Activated CD4-positive, alpha-beta T cell treated with anti-CD3 and anti-CD28 coated beads for 36 hours (primary cell): ENCODE results near the gene MS4A4A. TPM values are rescaled to one million over a fixed set of nuclear protein-coding genes. Genes with fewer than 3 reads are reported as not detected.

Experiments
- ATAC-seq: fragments of 200-7000 bp; cut with Tn5 transposase; one replicate; pipeline ENCODE4 v1.10.0; 2021; ENCODE audit warnings: mild to moderate bottlenecking, moderate library complexity
- CTCF ChIA-PET: fragments of 350-600 bp; sonication (Branson Sonifier 250); formaldehyde crosslinking; loops from one replicate; lab custom pipeline; 2021; ENCODE audit warnings: antibody characterized with exemption; lab: Charles Lee
- POLR2A ChIA-PET: fragments of 350-600 bp; sonication (Branson Sonifier 250); formaldehyde crosslinking; loops from one replicate; lab custom pipeline; 2021; ENCODE audit warnings: antibody characterized with exemption, inconsistent platforms; lab: Charles Lee
- DNase-seq: peaks from one replicate; pipeline ENCODE4 v3.0.0-alpha.2; 2020
- H3K27ac Mint-ChIP-seq: one replicate; pipeline ENCODE4 v1.8.0; 2021; ENCODE audit warnings: mixed read lengths
- H3K27me3 Mint-ChIP-seq: one replicate; pipeline ENCODE4 v1.8.0; 2021; ENCODE audit warnings: mixed read lengths
- H3K36me3 Mint-ChIP-seq: one replicate; pipeline ENCODE4 v1.8.0; 2021; ENCODE audit warnings: low read depth, mixed read lengths
- H3K4me1 Mint-ChIP-seq: one replicate; pipeline ENCODE4 v1.8.0; 2021; ENCODE audit warnings: mixed read lengths
- H3K4me3 Mint-ChIP-seq: one replicate; pipeline ENCODE4 v1.8.0; 2021; ENCODE audit warnings: mild to moderate bottlenecking, moderate library complexity, mixed read lengths
- H3K9me3 Mint-ChIP-seq: one replicate; pipeline ENCODE4 v1.8.0; 2021; ENCODE audit warnings: low read depth, mixed read lengths
- intact Hi-C, 2 experiments: fragments of 100-400 bp; cut with DNase I in 1 of 2; cut with micrococcal nuclease in 1 of 2; formaldehyde crosslinking; loops; one replicate each; pipeline versions ENCODE4 v1.14.2 to v1.15.1; 2022 to 2024; cut with DNase I, micrococcal nuclease
- total RNA-seq, 2 experiments: library from RNA; stranded (reverse); gene quantifications; one replicate each; pipeline ENCODE4 v1.2.3, GENCODE V29; 2021

Gene MS4A4A
- total RNA-seq, 2 experiments from 2014 or later: not detected

DNA sequence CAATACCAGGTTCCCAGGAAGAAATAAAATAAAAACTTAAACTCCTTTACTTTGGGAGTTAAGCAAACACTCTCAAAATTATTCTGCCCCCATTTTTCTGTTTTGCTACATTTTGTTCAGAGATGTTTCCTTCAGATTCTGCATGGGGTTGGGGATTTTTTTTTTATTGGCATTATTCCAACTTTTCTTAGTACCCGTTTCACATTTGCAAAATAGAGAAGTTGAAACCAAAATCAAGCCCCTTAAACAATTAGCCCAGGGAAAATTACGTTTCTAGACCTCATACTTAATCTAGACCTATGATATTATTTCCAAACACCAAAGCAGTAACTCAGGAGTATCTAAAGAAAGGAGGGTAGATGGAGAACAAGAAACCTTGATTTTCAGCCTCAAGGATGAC is 77.3 kb downstream of the MS4A4A start:
- H3K4me1 Mint-ChIP-seq: no peaks in the 10 kb centered on the region
- H3K27me3 Mint-ChIP-seq: peaks cover 7% of the 10 kb centered on the region
- H3K36me3 Mint-ChIP-seq: no peaks in the 10 kb centered on the region
- no peaks in the 10 kb centered on the region for H3K9me3 Mint-ChIP-seq
- H3K27ac Mint-ChIP-seq: no peak overlapping the region
- POLR2A ChIA-PET: no interaction called here
- no peak overlapping the region for H3K4me3 Mint-ChIP-seq
- no peak for DNase-seq
- intact Hi-C loops: no loop called here
- ATAC-seq: no peak
- CTCF ChIA-PET: no interaction called here

Other genes with a start within 250 kb of the MS4A4A start
- not detected for gene OOSP2, start 240.3 kb upstream of the MS4A4A start, total RNA-seq
- gene MS4A3, start 224.0 kb upstream of the MS4A4A start, total RNA-seq: not detected
- gene MS4A2, start 192.0 kb upstream of the MS4A4A start, total RNA-seq: not detected
- not detected for gene MS4A6A, start 97.6 kb upstream of the MS4A4A start, total RNA-seq
- gene MS4A4E, start 37.5 kb upstream of the MS4A4A start, total RNA-seq: not detected
- gene MS4A6E, start 46.6 kb downstream of the MS4A4A start, total RNA-seq: not detected
- not detected for gene MS4A7, start 97.9 kb downstream of the MS4A4A start, total RNA-seq
- gene MS4A14, start 115.8 kb downstream of the MS4A4A start, total RNA-seq: not detected
- not detected for gene MS4A5, start 148.9 kb downstream of the MS4A4A start, total RNA-seq
- gene MS4A1, start 175.2 kb downstream of the MS4A4A start, total RNA-seq: not detected
- not detected for gene MS4A12, start 212.1 kb downstream of the MS4A4A start, total RNA-seq
- not detected for gene MS4A13, start 234.7 kb downstream of the MS4A4A start, total RNA-seq